GM21825 (cell line): Measurements from ENCODE around the gene MAP1LC3B2.

Experiments used
- ATAC-seq: cut with Tn5 transposase; IDR thresholded peaks from one replicate; pipeline ENCODE4 v1.9.1; 2021; ENCODE audit warnings: mild to moderate bottlenecking, moderate library complexity; ENCODE audit not compliant: unreplicated experiment

MAP1LC3B2 gene

GRCh38 chr12:116559162-116559935, at the start of gene MAP1LC3B2:
Gene MAP1LC3B2 (plus strand): TSS chr12:116559381. CDS start chr12:116575943, 16,562 bp downstream.
- peak; percentile 84 for ATAC-seq

- ATAC-seq, result no peak
Measured at GRCh38 chr12:116513944-116514343, 45.2 kb upstream of the MAP1LC3B2 start.

- no peak for ATAC-seq
Measured at GRCh38 chr12:116515684-116516083, 43.5 kb upstream of the MAP1LC3B2 start.

- no peak for ATAC-seq
Measured at GRCh38 chr12:116516657-116517056, 42.5 kb upstream of the MAP1LC3B2 start.

GRCh38 chr12:116517431-116518045, 41.6 kb upstream of the MAP1LC3B2 start:
- ATAC-seq, result no peak

- no peak for ATAC-seq
Measured at GRCh38 chr12:116520225-116520760, 38.9 kb upstream of the MAP1LC3B2 start.

GRCh38 chr12:116520801-116521471, 38.2 kb upstream of the MAP1LC3B2 start:
- no peak for ATAC-seq

GRCh38 chr12:116524311-116524710, 34.9 kb upstream of the MAP1LC3B2 start:
- ATAC-seq, result no peak

GRCh38 chr12:116524964-116525379, 34.2 kb upstream of the MAP1LC3B2 start:
- no peak for ATAC-seq

GRCh38 chr12:116525418-116526001, 33.7 kb upstream of the MAP1LC3B2 start:
- ATAC-seq, result no peak

- ATAC-seq, result no peak
Measured at GRCh38 chr12:116528065-116528464, 31.1 kb upstream of the MAP1LC3B2 start.

- ATAC-seq, result no peak
Measured at GRCh38 chr12:116528498-116528897, 30.7 kb upstream of the MAP1LC3B2 start.

GRCh38 chr12:116529048-116529447, 30.1 kb upstream of the MAP1LC3B2 start:
- no peak for ATAC-seq

- ATAC-seq, result no peak
Measured at GRCh38 chr12:116529686-116530085, 29.5 kb upstream of the MAP1LC3B2 start.

- ATAC-seq, result no peak
Measured at GRCh38 chr12:116532428-116532827, 26.8 kb upstream of the MAP1LC3B2 start.

GRCh38 chr12:116532986-116533342, 26.2 kb upstream of the MAP1LC3B2 start:
- no peak for ATAC-seq

- peak; percentile 45 for ATAC-seq
Measured at GRCh38 chr12:116533343-116534251, 25.6 kb upstream of the MAP1LC3B2 start.

- ATAC-seq, result no peak
Measured at GRCh38 chr12:116534311-116535121, 24.7 kb upstream of the MAP1LC3B2 start.

- no peak for ATAC-seq
Measured at GRCh38 chr12:116535241-116535640, 23.9 kb upstream of the MAP1LC3B2 start.
